ENCODE measurements around the gene SMG5. TPM values are rescaled to one million over a fixed set of nuclear protein-coding genes. Genes with fewer than 3 reads are reported as not detected.

The SMG5 gene
- total and polyA plus RNA-seq, 2 experiments from 2014 or later = 25.9 to 118 TPM

GRCh38 chr1:156281281-156281680, 1.3 kb downstream of the SMG5 start:
- peaks cover 15% of the 10 kb centered on the region for H3K27me3 Mint-ChIP-seq (ENCODE audit: insufficient read depth, low read depth, poor library complexity)
- DNase-seq (ENCODE audit: low spot score) = no peak
- H3K4me3 Mint-ChIP-seq = peak overlapping the region; percentile 98
- H3K36me3 Mint-ChIP-seq (ENCODE audit: low read depth) = peaks cover 26% of the 10 kb centered on the region
- Histone ChIP-seq H2AFZ (no peak overlapping the region), H3K36me3 (ENCODE audit: insufficient read depth) (peaks cover 32% of the 10 kb centered on the region), H4K20me1 (replicated peaks; ENCODE audit: insufficient read depth) (peaks cover 41% of the 10 kb centered on the region), H3K27ac (ENCODE audit: low read depth) (peak overlapping the region; percentile 92; the same call in 1 of the 2 replicates), H3K9me2 (ENCODE audit: insufficient read depth) (no peaks in the 10 kb centered on the region), H3K4me2 (peak overlapping the region; percentile 96), H3F3A (replicated peaks; ENCODE audit: low read depth) (peaks cover 26% of the 10 kb centered on the region; the same call in 1 of the 2 replicates), H3K4me3 (peak overlapping the region; percentile 83), H3K79me2 (replicated peaks; ENCODE audit: insufficient read depth) (peaks cover 45% of the 10 kb centered on the region), H3K4me1 (ENCODE audit: insufficient read depth) (peaks cover 16% of the 10 kb centered on the region), H3K27me3 (ENCODE audit: insufficient read depth) (no peaks in the 10 kb centered on the region)
- peak overlapping the region; percentile 97 for H3K27ac Mint-ChIP-seq
- no peaks in the 10 kb centered on the region for H3K9me3 Mint-ChIP-seq
- TF ChIP-seq NANOG (IDR thresholded peaks at IDR 0.05; ENCODE audit: borderline replicate concordance) (no peak), STAT1 (IDR thresholded peaks at IDR 0.05; ENCODE audit: unreplicated experiment) (no peak), CTCF (conservative IDR thresholded peaks at IDR 0.05; ENCODE audit: low read depth in 2 of 2) (no peak), ZNF462 (CRISPR knock-in tag; IDR thresholded peaks at IDR 0.05) (no peak), JUNB (IDR thresholded peaks at IDR 0.05; ENCODE audit: unreplicated experiment) (no peak), CREB1 (CRISPR knock-in tag; IDR thresholded peaks at IDR 0.05; ENCODE audit: low read depth) (no peak), REST (IDR thresholded peaks at IDR 0.05; ENCODE audit: unreplicated experiment) (no peak), ZNF114 (CRISPR knock-in tag; IDR thresholded peaks at IDR 0.05) (no peak), POLR2AphosphoS5 (IDR thresholded peaks at IDR 0.05; ENCODE audit: low read depth) (no peak), ZNF331 (CRISPR knock-in tag; IDR thresholded peaks at IDR 0.05; ENCODE audit: low read depth) (no peak), ETS1 (IDR thresholded peaks at IDR 0.05) (no peak), EZH2 (IDR thresholded peaks at IDR 0.05; ENCODE audit: low read depth, unreplicated experiment) (no peak), EZH2phosphoT487 (IDR thresholded peaks at IDR 0.05; ENCODE audit: unreplicated experiment) (no peak)
- peaks cover 19% of the 10 kb centered on the region for H3K4me1 Mint-ChIP-seq
- ATAC-seq = no peak

All from GM23338 (cell line).